ENCODE data around the gene LZTS2. TPM values are rescaled to one million over a fixed set of nuclear protein-coding genes. Genes with fewer than 3 reads are reported as not detected.

Gene LZTS2
- total and polyA plus RNA-seq, 2 of the 4 experiments (the other 2 are of a cell fraction), result 19.2 to 101 TPM

- no peak for TF ChIP-seq RFX5 (IDR thresholded peaks at IDR 0.05; ENCODE audit: low read depth, low read length)
Observed at GRCh38 chr10:100970076-100970913, 29.3 kb upstream of the LZTS2 start (continued).

- Histone ChIP-seq H3K9ac (ENCODE audit: low read depth, low read length) (no peak overlapping the region), H3K56ac (ENCODE audit: extremely low read depth, insufficient read depth, low read length) (no peak overlapping the region), H2AK5ac (ENCODE audit: low read depth, low read length) (no peak overlapping the region), H3K23ac (ENCODE audit: low read depth, low read length) (no peak overlapping the region; the same call in 1 of the 2 replicates), H3K4me2 (ENCODE audit: low read depth, low read length) (no peak overlapping the region), H4K8ac (ENCODE audit: low read depth in 2 of 2, low read length in 2 of 2) (no peak overlapping the region), H2BK120ac (ENCODE audit: low read depth, low read length) (no peak overlapping the region), H3K79me1 (ENCODE audit: low read depth in 1 of 2, low read length in 2 of 2) (no peaks in the 10 kb centered on the region), H3K27ac (ENCODE audit: insufficient read depth, low read length) (no peak overlapping the region), H3K4me3 (ENCODE audit: insufficient read depth, low read depth, low read length) (no peak overlapping the region), H2AFZ (replicated peaks; ENCODE audit: low read length, poor library complexity) (no peak overlapping the region), H3K4ac (ENCODE audit: low read depth, low read length) (no peak overlapping the region), H2BK15ac (ENCODE audit: low read depth, low read length) (no peak overlapping the region), H3K9me3 (ENCODE audit: control insufficient read depth, insufficient read depth, low read length) (no peaks in the 10 kb centered on the region), H2AK9ac (replicated peaks; ENCODE audit: low read depth, low read length, poor library complexity) (no peak overlapping the region), H3K27me3 (ENCODE audit: control insufficient read depth, insufficient read depth, low read length) (no peaks in the 10 kb centered on the region), H4K20me1 (ENCODE audit: insufficient read depth, low read length) (no peaks in the 10 kb centered on the region), H4K5ac (ENCODE audit: low read depth, low read length) (no peak overlapping the region), H2BK20ac (ENCODE audit: low read depth, low read length) (no peak overlapping the region), H2BK5ac (ENCODE audit: low read depth, low read length, poor library complexity, severe bottlenecking) (no peak overlapping the region), H3K18ac (ENCODE audit: low read depth, low read length) (no peak overlapping the region), H3K36me3 (ENCODE audit: control insufficient read depth, insufficient read depth, low read length) (peaks cover 4% of the 10 kb centered on the region), H4K91ac (ENCODE audit: insufficient read depth, low read depth, low read length) (no peak overlapping the region), H3K4me1 (ENCODE audit: control insufficient read depth, insufficient read depth, low read length) (peaks cover 6% of the 10 kb centered on the region), H3K14ac (replicated peaks; ENCODE audit: low read depth, low read length) (no peak overlapping the region), H3K9me1 (ENCODE audit: insufficient read depth, low read length) (peaks cover 12% of the 10 kb centered on the region; the same call in 1 of the 2 replicates)
- dilution Hi-C loops (cut with HindIII; ENCODE audit: low sequenced_read_pairs, unreplicated experiment), result no loop called here
- POLR2A ChIA-PET (ENCODE audit: unreplicated experiment), result no interaction called here
- ATAC-seq (ENCODE audit: low read depth) (no peak), DNase-seq (no peak)
- in situ Hi-C loops (cut with MboI; ENCODE audit: low sequenced_read_pairs), result no loop called here
- BruUV-seq (replicated peaks), result no TSS peak
- intact Hi-C loops (cut with micrococcal nuclease), result no loop called here
- CTCF ChIA-PET, result no interaction called here
- 70% methylated on average over 3 of the region's 4 CpGs; no CpG with 5 or more reads in 1 of the 2 experiments for WGBS, 2 experiments (ENCODE audit: extremely low coverage in 2 of 2, insufficient read length in 1 of 2)
- TF ChIP-seq SMC3 (IDR thresholded peaks at IDR 0.05; ENCODE audit: low read depth, low read length), result no peak
- TF ChIP-seq MAZ (IDR thresholded peaks at IDR 0.05; ENCODE audit: borderline replicate concordance, low read depth, low read length), result no peak
- no peak for TF ChIP-seq CHD1 (IDR thresholded peaks at IDR 0.05; ENCODE audit: low read depth, low read length)
- TF ChIP-seq, protein P1, sequence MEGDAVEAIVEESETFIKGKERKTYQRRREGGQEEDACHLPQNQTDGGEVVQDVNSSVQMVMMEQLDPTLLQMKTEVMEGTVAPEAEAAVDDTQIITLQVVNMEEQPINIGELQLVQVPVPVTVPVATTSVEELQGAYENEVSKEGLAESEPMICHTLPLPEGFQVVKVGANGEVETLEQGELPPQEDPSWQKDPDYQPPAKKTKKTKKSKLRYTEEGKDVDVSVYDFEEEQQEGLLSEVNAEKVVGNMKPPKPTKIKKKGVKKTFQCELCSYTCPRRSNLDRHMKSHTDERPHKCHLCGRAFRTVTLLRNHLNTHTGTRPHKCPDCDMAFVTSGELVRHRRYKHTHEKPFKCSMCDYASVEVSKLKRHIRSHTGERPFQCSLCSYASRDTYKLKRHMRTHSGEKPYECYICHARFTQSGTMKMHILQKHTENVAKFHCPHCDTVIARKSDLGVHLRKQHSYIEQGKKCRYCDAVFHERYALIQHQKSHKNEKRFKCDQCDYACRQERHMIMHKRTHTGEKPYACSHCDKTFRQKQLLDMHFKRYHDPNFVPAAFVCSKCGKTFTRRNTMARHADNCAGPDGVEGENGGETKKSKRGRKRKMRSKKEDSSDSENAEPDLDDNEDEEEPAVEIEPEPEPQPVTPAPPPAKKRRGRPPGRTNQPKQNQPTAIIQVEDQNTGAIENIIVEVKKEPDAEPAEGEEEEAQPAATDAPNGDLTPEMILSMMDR (conservative IDR thresholded peaks at IDR 0.05; ENCODE audit: low read depth, low read length), result no peak
- TF ChIP-seq MAFK (IDR thresholded peaks at IDR 0.05; ENCODE audit: low read depth, low read length), result no peak
- no peak for TF ChIP-seq FOS (IDR thresholded peaks at IDR 0.05; ENCODE audit: low read depth, low read length)
- no peak for TF ChIP-seq NFE2L2 (IDR thresholded peaks at IDR 0.05; ENCODE audit: low read depth, low read length)
- TF ChIP-seq BHLHE40 (IDR thresholded peaks at IDR 0.05; ENCODE audit: low read depth, low read length), result no peak
- TF ChIP-seq POLR2A (IDR thresholded peaks at IDR 0.05; ENCODE audit: low read depth, low read length), result no peak
- no peak for TF ChIP-seq CEBPB (IDR thresholded peaks at IDR 0.05; ENCODE audit: low read depth, low read length)
- no peak for TF ChIP-seq RFX5 (IDR thresholded peaks at IDR 0.05; ENCODE audit: low read depth, low read length)
- TF ChIP-seq ELK1 (IDR thresholded peaks at IDR 0.05; ENCODE audit: borderline replicate concordance, low read depth, low read length), result no peak
Observed at GRCh38 chr10:100970914-100971811, 28.4 kb upstream of the LZTS2 start.

Measured in IMR-90 (cell line).